ENCODE measurements around the gene RAP1A. TPM values are rescaled to one million over a fixed set of nuclear protein-coding genes. Genes with fewer than 3 reads are reported as not detected.

The RAP1A gene
- total and polyA plus RNA-seq, 2 donors (not counting 3 experiments of a cell fraction or from before 2014, with no cell fraction given): 17.8 to 56.4 TPM

DNA sequence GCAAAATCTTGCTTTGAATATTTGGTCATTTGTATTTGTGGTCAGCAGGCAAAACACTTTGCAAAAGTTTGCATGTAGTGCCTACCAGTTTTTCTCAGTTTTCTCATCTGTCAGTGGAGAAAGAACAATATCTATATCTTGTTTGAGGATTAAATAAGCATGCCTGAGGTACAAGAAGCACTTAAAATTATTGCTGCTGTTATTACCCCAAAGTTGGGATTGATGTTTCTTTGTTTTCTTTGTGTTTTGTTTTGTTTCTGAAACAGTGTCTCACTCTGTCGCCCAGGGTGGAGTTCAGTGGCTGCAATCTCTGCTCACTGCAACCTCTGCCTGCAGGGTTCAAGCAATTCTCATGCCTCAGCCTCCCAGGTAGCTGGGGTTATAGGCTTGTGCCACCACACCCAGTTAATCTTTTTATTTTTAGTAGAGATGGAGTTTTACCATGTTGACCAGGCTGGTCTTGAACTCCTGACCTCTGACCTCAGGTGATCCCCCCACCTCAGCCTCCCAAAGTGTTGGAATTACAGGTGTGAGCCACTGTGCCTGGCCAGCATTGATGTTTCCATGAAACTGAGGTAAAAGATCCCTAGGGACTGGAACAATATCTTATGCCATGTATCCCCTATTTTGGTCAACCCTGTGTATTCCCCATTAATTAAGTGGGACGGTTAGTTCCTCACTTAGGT, 15.9 kb downstream of the RAP1A start:
- Histone ChIP-seq H2AFZ (ENCODE audit: low read depth, low read length) (no peak overlapping the region), H3K9ac (replicated peaks; ENCODE audit: extremely low read depth, insufficient read depth, low read length) (no peak overlapping the region), H3K36me3 (ENCODE audit: control insufficient read depth in 2 of 2, extremely low read depth in 1 of 2, insufficient read depth in 2 of 2, low read length in 2 of 2) (no peaks in the 10 kb centered on the region), H3K4me2 (ENCODE audit: insufficient read depth, low read length) (no peak overlapping the region), H4K20me1 (replicated peaks; ENCODE audit: control insufficient read depth, extremely low read depth, insufficient read depth, low read length) (peaks cover 5% of the 10 kb centered on the region), H3K4me3 (replicated peaks in 1 of 3; ENCODE audit: insufficient read depth in 1 of 3, low read depth in 1 of 3, low read length in 3 of 3) (no peak overlapping the region), H3K9me1 (replicated peaks; ENCODE audit: control insufficient read depth, extremely low read depth, insufficient read depth, low read length) (peaks cover 2% of the 10 kb centered on the region), H3K9me3 (replicated peaks; ENCODE audit: control insufficient read depth, insufficient read depth, low read length) (no peaks in the 10 kb centered on the region), H3K79me2 (ENCODE audit: control insufficient read depth, insufficient read depth, low read length) (peaks cover 62% of the 10 kb centered on the region), H3K27ac (ENCODE audit: insufficient read depth, low read depth, low read length) (no peak overlapping the region), H3K27me3 (ENCODE audit: control insufficient read depth in 2 of 2, insufficient read depth in 2 of 2, low read length in 2 of 2) (no peaks in the 10 kb centered on the region), H3K4me1 (ENCODE audit: control insufficient read depth, extremely low read depth, insufficient read depth, low read length) (no peaks in the 10 kb centered on the region)
- FAIRE-seq (no peak), DNase-seq (ENCODE audit: low read depth, low spot score) (no peak)
- intact Hi-C loops (cut with micrococcal nuclease) (no loop called here), dilution Hi-C loops (cut with MboI; ENCODE audit: extremely low pct_ligation_motif_present, low sequenced_read_pairs) (no loop called here)
- ChIA-PET POLR2A (no interaction called here), CTCF (no interaction called here)
- no peak for TF ChIP-seq EZH2 (IDR thresholded peaks at IDR 0.05; ENCODE audit: borderline replicate concordance, low read depth, low read length, severe bottlenecking)
- BruUV-seq (replicated peaks): no TSS peak

DNA sequence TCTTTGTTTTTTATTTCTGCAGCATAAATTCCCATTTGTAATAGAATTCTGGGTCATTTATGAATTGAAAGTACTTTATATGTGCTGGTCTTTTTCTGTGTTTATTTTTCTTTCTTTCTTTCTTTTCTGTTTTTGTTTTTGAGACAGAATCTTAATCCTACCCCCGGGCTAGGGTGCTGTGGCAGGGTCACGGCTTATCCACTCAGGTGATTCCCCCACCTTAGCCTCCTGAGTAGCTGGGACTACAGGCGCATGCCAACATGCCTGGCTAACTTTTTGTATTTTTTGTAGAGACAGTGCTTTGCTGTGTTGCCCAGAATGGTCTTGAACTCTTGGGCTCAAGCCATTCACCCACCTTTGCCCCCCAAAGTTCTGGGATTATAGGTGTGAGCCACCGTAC, 18.7 kb downstream of the RAP1A start:
- Histone ChIP-seq H3K27ac (ENCODE audit: insufficient read depth, low read depth, low read length) (no peak overlapping the region), H3K9me3 (replicated peaks; ENCODE audit: control insufficient read depth, insufficient read depth, low read length) (no peaks in the 10 kb centered on the region), H2AFZ (ENCODE audit: low read depth, low read length) (no peak overlapping the region), H3K27me3 (ENCODE audit: control insufficient read depth in 2 of 2, insufficient read depth in 2 of 2, low read length in 2 of 2) (no peaks in the 10 kb centered on the region), H4K20me1 (replicated peaks; ENCODE audit: control insufficient read depth, extremely low read depth, insufficient read depth, low read length) (no peaks in the 10 kb centered on the region), H3K4me2 (ENCODE audit: insufficient read depth, low read length) (no peak overlapping the region), H3K36me3 (ENCODE audit: control insufficient read depth in 2 of 2, extremely low read depth in 1 of 2, insufficient read depth in 2 of 2, low read length in 2 of 2) (no peaks in the 10 kb centered on the region), H3K9ac (replicated peaks; ENCODE audit: extremely low read depth, insufficient read depth, low read length) (no peak overlapping the region), H3K4me3 (replicated peaks in 1 of 3; ENCODE audit: insufficient read depth in 1 of 3, low read depth in 1 of 3, low read length in 3 of 3) (no peak overlapping the region), H3K4me1 (ENCODE audit: control insufficient read depth, extremely low read depth, insufficient read depth, low read length) (no peaks in the 10 kb centered on the region), H3K79me2 (ENCODE audit: control insufficient read depth, insufficient read depth, low read length) (peaks cover 48% of the 10 kb centered on the region), H3K9me1 (replicated peaks; ENCODE audit: control insufficient read depth, extremely low read depth, insufficient read depth, low read length) (no peaks in the 10 kb centered on the region)
- POLR2A ChIA-PET: no interaction called here
- BruUV-seq (replicated peaks): no TSS peak
- dilution Hi-C loops (cut with MboI; ENCODE audit: extremely low pct_ligation_motif_present, low sequenced_read_pairs): no loop called here
- FAIRE-seq (no peak), DNase-seq (ENCODE audit: low read depth, low spot score) (no peak)
- CTCF ChIA-PET: interaction anchor here (1.0 kb wide), 1 partner anchor 9 kb away, joined by 3 read pairs; no protein-coding TSS in a partner anchor
- intact Hi-C loops (cut with micrococcal nuclease): loop anchor here (1.0 kb wide), 1 partner anchor 10 kb away; no protein-coding TSS in a partner anchor
- TF ChIP-seq JUN (IDR thresholded peaks at IDR 0.05; ENCODE audit: borderline replicate concordance, insufficient read depth, insufficient read length, low read depth) (no peak), POLR2AphosphoS5 (IDR thresholded peaks at IDR 0.05; ENCODE audit: insufficient read depth, low read depth, low read length) (no peak), MYC (IDR thresholded peaks at IDR 0.05; ENCODE audit: low read depth, low read length) (no peak), FOS (IDR thresholded peaks at IDR 0.05; ENCODE audit: borderline replicate concordance, insufficient read depth, low read length) (no peak), EZH2 (IDR thresholded peaks at IDR 0.05; ENCODE audit: borderline replicate concordance, low read depth, low read length, severe bottlenecking) (no peak), POLR2A (IDR thresholded peaks at IDR 0.05; ENCODE audit: low read depth, low read length) (no peak), GATA2 (IDR thresholded peaks at IDR 0.05; ENCODE audit: insufficient read depth, insufficient read length, low read depth, low read length) (no peak)
- TF ChIP-seq, protein P1, sequence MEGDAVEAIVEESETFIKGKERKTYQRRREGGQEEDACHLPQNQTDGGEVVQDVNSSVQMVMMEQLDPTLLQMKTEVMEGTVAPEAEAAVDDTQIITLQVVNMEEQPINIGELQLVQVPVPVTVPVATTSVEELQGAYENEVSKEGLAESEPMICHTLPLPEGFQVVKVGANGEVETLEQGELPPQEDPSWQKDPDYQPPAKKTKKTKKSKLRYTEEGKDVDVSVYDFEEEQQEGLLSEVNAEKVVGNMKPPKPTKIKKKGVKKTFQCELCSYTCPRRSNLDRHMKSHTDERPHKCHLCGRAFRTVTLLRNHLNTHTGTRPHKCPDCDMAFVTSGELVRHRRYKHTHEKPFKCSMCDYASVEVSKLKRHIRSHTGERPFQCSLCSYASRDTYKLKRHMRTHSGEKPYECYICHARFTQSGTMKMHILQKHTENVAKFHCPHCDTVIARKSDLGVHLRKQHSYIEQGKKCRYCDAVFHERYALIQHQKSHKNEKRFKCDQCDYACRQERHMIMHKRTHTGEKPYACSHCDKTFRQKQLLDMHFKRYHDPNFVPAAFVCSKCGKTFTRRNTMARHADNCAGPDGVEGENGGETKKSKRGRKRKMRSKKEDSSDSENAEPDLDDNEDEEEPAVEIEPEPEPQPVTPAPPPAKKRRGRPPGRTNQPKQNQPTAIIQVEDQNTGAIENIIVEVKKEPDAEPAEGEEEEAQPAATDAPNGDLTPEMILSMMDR (IDR thresholded peaks at IDR 0.05; ENCODE audit: extremely low read depth in 1 of 2, insufficient read depth in 1 of 2, low read depth in 1 of 2, low read length in 2 of 2): no peak
- TF ChIP-seq, protein P2, sequence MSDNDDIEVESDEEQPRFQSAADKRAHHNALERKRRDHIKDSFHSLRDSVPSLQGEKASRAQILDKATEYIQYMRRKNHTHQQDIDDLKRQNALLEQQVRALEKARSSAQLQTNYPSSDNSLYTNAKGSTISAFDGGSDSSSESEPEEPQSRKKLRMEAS (IDR thresholded peaks at IDR 0.05; ENCODE audit: insufficient read depth, insufficient read length): no peak
